HCT116 (cell line): ENCODE results near the gene TNC.

Source experiments
- EZH2 ChIP-seq: fragments of 200-600 bp; sonication (generic); IDR thresholded peaks from 2 replicates; pipeline ENCODE4 v1.6.1; 2017; ENCODE audit warnings: antibody characterized with exemption, mixed run types
- POLR2A ChIP-seq: IDR thresholded peaks from 2 replicates; pipeline ENCODE4 v1.7.0; 2011; ENCODE audit warnings: borderline replicate concordance; ENCODE audit not compliant: insufficient read depth, insufficient read length; ENCODE audit errors: extremely low read depth
- POLR2AphosphoS5 ChIP-seq: IDR thresholded peaks from 2 replicates; pipeline ENCODE4 v1.6.1; 2011; ENCODE audit warnings: mild to moderate bottlenecking, low read depth, low read length, moderate library complexity
- SP1 ChIP-seq: IDR thresholded peaks from 2 replicates; pipeline ENCODE4 v1.6.1; 2012; ENCODE audit warnings: low read depth
- ZNF274 ChIP-seq: fragments of 200-500 bp; sonication (Bioruptor generic); IDR thresholded peaks from 2 replicates; pipeline ENCODE4 v1.6.1; 2014; ENCODE audit warnings: mild to moderate bottlenecking, low read depth, low read length, inconsistent platforms
- TF ChIP-seq, protein P1 (sequence below), 3 experiments: fragments of 200-600 bp in 1 of 3; sonication (generic) in 1 of 3; IDR thresholded peaks in 2 of 3; conservative IDR thresholded peaks in 1 of 3; 2 replicates each; pipeline ENCODE4 v1.5.1; 2012 to 2017; ENCODE audit warnings: low read depth in 2 of 3, low read length in 2 of 3, antibody characterized with exemption in 1 of 3, borderline replicate concordance in 1 of 3, control low read depth in 1 of 3, mild to moderate bottlenecking in 1 of 3, mixed read lengths in 1 of 3, mixed run types in 1 of 3, moderate library complexity in 1 of 3; ENCODE audit not compliant: insufficient read depth in 1 of 3
- TF ChIP-seq, protein P2 (sequence below): IDR thresholded peaks from 2 replicates; pipeline ENCODE4 v1.6.1; 2011; ENCODE audit warnings: mild to moderate bottlenecking, low read length, moderate library complexity; ENCODE audit not compliant: insufficient replicate concordance; ENCODE audit errors: extremely low read depth

DNA sequence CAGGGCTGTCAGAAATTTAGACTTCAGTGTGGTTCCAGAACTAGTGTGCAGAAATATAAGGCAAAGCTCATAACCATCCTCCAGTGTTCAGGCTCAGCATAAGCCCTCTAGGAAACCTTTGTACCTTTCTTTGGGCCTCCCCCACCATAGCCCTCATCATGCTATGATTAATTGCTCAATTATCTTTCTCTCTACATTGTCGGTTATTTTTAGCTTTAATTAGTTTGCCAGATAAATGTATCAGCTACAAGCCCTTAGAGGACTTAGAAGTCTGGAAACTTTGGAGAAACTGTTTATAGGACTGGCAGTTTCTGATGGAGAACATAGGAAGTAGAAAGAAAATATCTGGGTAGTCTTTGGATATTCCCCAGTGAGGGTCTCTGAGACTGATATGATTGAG lies 43.5 kb upstream of the TNC start:
- TF ChIP-seq, protein P1, sequence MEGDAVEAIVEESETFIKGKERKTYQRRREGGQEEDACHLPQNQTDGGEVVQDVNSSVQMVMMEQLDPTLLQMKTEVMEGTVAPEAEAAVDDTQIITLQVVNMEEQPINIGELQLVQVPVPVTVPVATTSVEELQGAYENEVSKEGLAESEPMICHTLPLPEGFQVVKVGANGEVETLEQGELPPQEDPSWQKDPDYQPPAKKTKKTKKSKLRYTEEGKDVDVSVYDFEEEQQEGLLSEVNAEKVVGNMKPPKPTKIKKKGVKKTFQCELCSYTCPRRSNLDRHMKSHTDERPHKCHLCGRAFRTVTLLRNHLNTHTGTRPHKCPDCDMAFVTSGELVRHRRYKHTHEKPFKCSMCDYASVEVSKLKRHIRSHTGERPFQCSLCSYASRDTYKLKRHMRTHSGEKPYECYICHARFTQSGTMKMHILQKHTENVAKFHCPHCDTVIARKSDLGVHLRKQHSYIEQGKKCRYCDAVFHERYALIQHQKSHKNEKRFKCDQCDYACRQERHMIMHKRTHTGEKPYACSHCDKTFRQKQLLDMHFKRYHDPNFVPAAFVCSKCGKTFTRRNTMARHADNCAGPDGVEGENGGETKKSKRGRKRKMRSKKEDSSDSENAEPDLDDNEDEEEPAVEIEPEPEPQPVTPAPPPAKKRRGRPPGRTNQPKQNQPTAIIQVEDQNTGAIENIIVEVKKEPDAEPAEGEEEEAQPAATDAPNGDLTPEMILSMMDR (IDR thresholded peaks at IDR 0.05 in 2 of 3, conservative IDR thresholded peaks at IDR 0.05 in 1 of 3; ENCODE audit: borderline replicate concordance in 1 of 3, insufficient read depth in 1 of 3, low read depth in 2 of 3, low read length in 2 of 3): no peak
- TF ChIP-seq POLR2AphosphoS5 (no peak), EZH2 (no peak), SP1 (no peak), POLR2A (no peak), ZNF274 (no peak)
- TF ChIP-seq, protein P2, sequence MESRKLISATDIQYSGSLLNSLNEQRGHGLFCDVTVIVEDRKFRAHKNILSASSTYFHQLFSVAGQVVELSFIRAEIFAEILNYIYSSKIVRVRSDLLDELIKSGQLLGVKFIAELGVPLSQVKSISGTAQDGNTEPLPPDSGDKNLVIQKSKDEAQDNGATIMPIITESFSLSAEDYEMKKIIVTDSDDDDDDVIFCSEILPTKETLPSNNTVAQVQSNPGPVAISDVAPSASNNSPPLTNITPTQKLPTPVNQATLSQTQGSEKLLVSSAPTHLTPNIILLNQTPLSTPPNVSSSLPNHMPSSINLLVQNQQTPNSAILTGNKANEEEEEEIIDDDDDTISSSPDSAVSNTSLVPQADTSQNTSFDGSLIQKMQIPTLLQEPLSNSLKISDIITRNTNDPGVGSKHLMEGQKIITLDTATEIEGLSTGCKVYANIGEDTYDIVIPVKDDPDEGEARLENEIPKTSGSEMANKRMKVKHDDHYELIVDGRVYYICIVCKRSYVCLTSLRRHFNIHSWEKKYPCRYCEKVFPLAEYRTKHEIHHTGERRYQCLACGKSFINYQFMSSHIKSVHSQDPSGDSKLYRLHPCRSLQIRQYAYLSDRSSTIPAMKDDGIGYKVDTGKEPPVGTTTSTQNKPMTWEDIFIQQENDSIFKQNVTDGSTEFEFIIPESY: no peak
